GM23338 (cell line): ENCODE results near the gene SLC6A11. TPM values are rescaled to one million over a fixed set of nuclear protein-coding genes. Genes with fewer than 3 reads are reported as not detected.

Experiments
- ATAC-seq: fragments of 200-7000 bp; cut with Tn5 transposase; 3 replicates; pipeline ENCODE4 v1.9.1; 2020
- DNase-seq: peaks from one replicate; pipeline ENCODE4 v3.0.0-alpha.2; 2015; ENCODE audit warnings: low spot score
- H2AFZ ChIP-seq: fragments of 200-600 bp; sonication (generic); 2 replicates; pipeline ENCODE4 v1.8.0; 2016; ENCODE audit warnings: antibody characterized with exemption, mild to moderate bottlenecking, moderate library complexity
- H3F3A ChIP-seq: fragments of 200-600 bp; sonication (generic); replicated peaks from 2 replicates; pipeline ENCODE4 v1.8.0; 2017; ENCODE audit warnings: antibody characterized with exemption, mixed run types, low read depth
- H3K27ac ChIP-seq: fragments of 200-600 bp; sonication (generic); 2 replicates; pipeline ENCODE4 v1.6.1; 2016; ENCODE audit warnings: low read depth
- H3K27me3 ChIP-seq: fragments of 200-600 bp; sonication (generic); 2 replicates; pipeline ENCODE4 v1.8.0; 2016; ENCODE audit warnings: mild to moderate bottlenecking, mixed run types, moderate library complexity; ENCODE audit not compliant: insufficient read depth
- H3K36me3 ChIP-seq: fragments of 200-600 bp; sonication (generic); 2 replicates; pipeline ENCODE4 v1.8.0; 2016; ENCODE audit warnings: mild to moderate bottlenecking; ENCODE audit not compliant: insufficient read depth
- H3K4me1 ChIP-seq: fragments of 200-600 bp; sonication (generic); 2 replicates; pipeline ENCODE4 v1.8.0; 2016; ENCODE audit warnings: mild to moderate bottlenecking, moderate library complexity; ENCODE audit not compliant: insufficient read depth
- H3K4me2 ChIP-seq: fragments of 200-600 bp; sonication (generic); 2 replicates; pipeline ENCODE4 v1.7.1; 2017; ENCODE audit warnings: mixed run types
- H3K4me3 ChIP-seq: fragments of 200-600 bp; sonication (generic); 2 replicates; pipeline ENCODE4 v1.6.1; 2016; ENCODE audit warnings: mixed run types
- H3K79me2 ChIP-seq: fragments of 200-600 bp; sonication (generic); replicated peaks from 2 replicates; pipeline ENCODE4 v1.8.0; 2017; ENCODE audit warnings: mild to moderate bottlenecking; ENCODE audit not compliant: insufficient read depth
- H3K9me2 ChIP-seq: fragments of 200-600 bp; sonication (generic); 2 replicates; pipeline ENCODE4 v1.8.0; 2017; ENCODE audit not compliant: insufficient read depth
- H4K20me1 ChIP-seq: fragments of 200-600 bp; sonication (generic); replicated peaks from 2 replicates; pipeline ENCODE4 v1.8.0; 2017; ENCODE audit warnings: mild to moderate bottlenecking; ENCODE audit not compliant: insufficient read depth
- H3K27ac Mint-ChIP-seq: 2 replicates; pipeline ENCODE4 v1.8.0; 2020; ENCODE audit warnings: inconsistent platforms, mild to moderate bottlenecking, moderate library complexity, mixed read lengths
- H3K27me3 Mint-ChIP-seq: 3 replicates; pipeline ENCODE4 v1.8.0; 2022; ENCODE audit warnings: low read depth, mild to moderate bottlenecking, moderate library complexity, mixed read lengths, inconsistent platforms; ENCODE audit not compliant: insufficient read depth, poor library complexity
- H3K36me3 Mint-ChIP-seq: 3 replicates; pipeline ENCODE4 v1.8.0; 2021; ENCODE audit warnings: low read depth, mild to moderate bottlenecking, inconsistent platforms, moderate library complexity, mixed read lengths
- H3K4me1 Mint-ChIP-seq: 3 replicates; pipeline ENCODE4 v1.8.0; 2020; ENCODE audit warnings: mild to moderate bottlenecking, inconsistent platforms, mixed read lengths
- H3K4me3 Mint-ChIP-seq: 3 replicates; pipeline ENCODE4 v1.8.0; 2021; ENCODE audit warnings: moderate library complexity, mild to moderate bottlenecking, inconsistent platforms, mixed read lengths
- H3K9me3 Mint-ChIP-seq: 3 replicates; pipeline ENCODE4 v1.8.0; 2020; ENCODE audit warnings: moderate library complexity, mild to moderate bottlenecking, inconsistent platforms, mixed read lengths
- CREB1 ChIP-seq: fragments of 250-450 bp; sonication (Bioruptor Pico); IDR thresholded peaks from 2 replicates; pipeline ENCODE4 v1.5.0; 2020; ENCODE audit warnings: low read depth, mild to moderate bottlenecking, moderate library complexity
- EZH2 ChIP-seq: fragments of 200-600 bp; sonication (generic); IDR thresholded peaks from one replicate; pipeline ENCODE4 v1.8.0; 2017; ENCODE audit warnings: antibody characterized with exemption, mild to moderate bottlenecking, low read depth; ENCODE audit not compliant: unreplicated experiment
- EZH2phosphoT487 ChIP-seq: fragments of 200-600 bp; sonication (generic); IDR thresholded peaks from one replicate; pipeline ENCODE4 v1.8.1; 2018; ENCODE audit warnings: antibody characterized with exemption; ENCODE audit not compliant: unreplicated experiment
- JUNB ChIP-seq: IDR thresholded peaks from one replicate; pipeline ENCODE4 v1.6.1; 2016; ENCODE audit warnings: antibody characterized with exemption; ENCODE audit not compliant: unreplicated experiment
- NANOG ChIP-seq: IDR thresholded peaks from 2 replicates; pipeline ENCODE4 v1.6.1; 2016; ENCODE audit warnings: antibody characterized with exemption, borderline replicate concordance
- POLR2AphosphoS5 ChIP-seq: IDR thresholded peaks from 2 replicates; pipeline ENCODE4 v1.6.1; 2016; ENCODE audit warnings: antibody characterized with exemption, low read depth
- ZNF331 ChIP-seq: fragments of 250-450 bp; sonication (Bioruptor Pico); IDR thresholded peaks from 2 replicates; pipeline ENCODE4 v1.5.0; 2020; ENCODE audit warnings: low read depth, mild to moderate bottlenecking, moderate library complexity
- polyA plus RNA-seq: library from polyadenylated mRNA; unstranded; fragments of >200 nt; fragmentation: Nextera tagmentation; extraction: Ambion mirVana; gene quantifications from 2 replicates; pipeline ENCODE4 v1.2.1, GENCODE V29; 2016
- total RNA-seq: library from RNA; depleted of rRNA; stranded (reverse); fragments of >200 nt; shearing (Covaris generic); gene quantifications from 2 replicates; pipeline ENCODE4 v1.2.3, GENCODE V29; 2014
- TF ChIP-seq, protein P1 (sequence below): IDR thresholded peaks from one replicate; pipeline ENCODE4 v1.6.1; 2018; ENCODE audit warnings: antibody characterized with exemption; ENCODE audit not compliant: unreplicated experiment
- TF ChIP-seq, protein P2 (sequence below): IDR thresholded peaks from 2 replicates; pipeline ENCODE4 v1.6.1; 2016; ENCODE audit warnings: antibody characterized with exemption
- TF ChIP-seq, protein P3 (sequence below): fragments of 250-450 bp; sonication (Bioruptor Pico); IDR thresholded peaks from 2 replicates; pipeline ENCODE4 v1.5.0; 2020; ENCODE audit warnings: mild to moderate bottlenecking, moderate library complexity

The SLC6A11 gene
- total and polyA plus RNA-seq, 2 experiments from 2014 or later, result 0.47 to 1.1 TPM

DNA sequence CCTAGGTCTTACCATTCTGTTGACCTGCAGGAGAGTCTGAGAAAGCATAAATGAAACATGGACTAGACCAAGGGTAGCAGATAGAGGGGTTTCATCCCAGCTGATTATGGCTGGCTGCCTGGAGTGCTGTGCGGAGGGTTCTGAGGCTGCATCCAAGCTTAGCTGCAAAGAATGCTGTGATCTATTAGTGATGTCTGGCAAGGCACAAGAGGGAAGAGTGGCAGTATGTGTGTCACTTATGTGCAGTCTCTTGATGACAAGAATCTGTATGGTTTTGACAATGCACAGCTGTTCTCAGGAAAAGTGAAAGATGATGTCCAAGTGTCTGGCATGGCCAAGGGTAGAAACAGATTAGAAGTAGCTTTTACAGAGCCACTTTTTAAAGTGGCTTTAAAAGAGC lies 54.3 kb downstream of the SLC6A11 start (continued):
- no peak for TF ChIP-seq CREB1
- TF ChIP-seq, protein P1, sequence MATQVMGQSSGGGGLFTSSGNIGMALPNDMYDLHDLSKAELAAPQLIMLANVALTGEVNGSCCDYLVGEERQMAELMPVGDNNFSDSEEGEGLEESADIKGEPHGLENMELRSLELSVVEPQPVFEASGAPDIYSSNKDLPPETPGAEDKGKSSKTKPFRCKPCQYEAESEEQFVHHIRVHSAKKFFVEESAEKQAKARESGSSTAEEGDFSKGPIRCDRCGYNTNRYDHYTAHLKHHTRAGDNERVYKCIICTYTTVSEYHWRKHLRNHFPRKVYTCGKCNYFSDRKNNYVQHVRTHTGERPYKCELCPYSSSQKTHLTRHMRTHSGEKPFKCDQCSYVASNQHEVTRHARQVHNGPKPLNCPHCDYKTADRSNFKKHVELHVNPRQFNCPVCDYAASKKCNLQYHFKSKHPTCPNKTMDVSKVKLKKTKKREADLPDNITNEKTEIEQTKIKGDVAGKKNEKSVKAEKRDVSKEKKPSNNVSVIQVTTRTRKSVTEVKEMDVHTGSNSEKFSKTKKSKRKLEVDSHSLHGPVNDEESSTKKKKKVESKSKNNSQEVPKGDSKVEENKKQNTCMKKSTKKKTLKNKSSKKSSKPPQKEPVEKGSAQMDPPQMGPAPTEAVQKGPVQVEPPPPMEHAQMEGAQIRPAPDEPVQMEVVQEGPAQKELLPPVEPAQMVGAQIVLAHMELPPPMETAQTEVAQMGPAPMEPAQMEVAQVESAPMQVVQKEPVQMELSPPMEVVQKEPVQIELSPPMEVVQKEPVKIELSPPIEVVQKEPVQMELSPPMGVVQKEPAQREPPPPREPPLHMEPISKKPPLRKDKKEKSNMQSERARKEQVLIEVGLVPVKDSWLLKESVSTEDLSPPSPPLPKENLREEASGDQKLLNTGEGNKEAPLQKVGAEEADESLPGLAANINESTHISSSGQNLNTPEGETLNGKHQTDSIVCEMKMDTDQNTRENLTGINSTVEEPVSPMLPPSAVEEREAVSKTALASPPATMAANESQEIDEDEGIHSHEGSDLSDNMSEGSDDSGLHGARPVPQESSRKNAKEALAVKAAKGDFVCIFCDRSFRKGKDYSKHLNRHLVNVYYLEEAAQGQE, result no peak
- TF ChIP-seq ZNF331 (CRISPR knock-in tag), result no peak
- TF ChIP-seq EZH2phosphoT487, result no peak

DNA sequence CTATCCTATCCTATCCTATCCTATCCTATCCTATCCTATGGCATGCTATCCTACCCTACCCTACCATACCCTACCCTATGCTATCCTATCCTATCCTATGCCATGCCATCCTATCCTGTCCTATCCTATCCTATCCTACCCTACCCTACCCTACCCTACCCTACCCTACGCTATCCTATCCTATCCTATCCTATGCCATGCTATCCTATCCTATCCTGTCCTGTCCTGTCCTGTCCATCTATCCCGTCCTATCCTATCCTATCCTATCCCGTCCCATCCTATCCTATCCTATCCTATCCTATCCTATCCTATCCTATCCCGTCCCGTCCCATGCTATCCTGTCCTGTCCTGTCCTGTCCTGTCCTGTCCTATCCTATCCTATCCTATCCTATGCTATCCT lies 57.4 kb downstream of the SLC6A11 start:
- Histone ChIP-seq H3K4me2 (no peak overlapping the region), H3K27ac (no peak overlapping the region), H3K4me1 (no peaks in the 10 kb centered on the region), H3K27me3 (peaks cover 80% of the 10 kb centered on the region), H3F3A (no peaks in the 10 kb centered on the region), H3K9me2 (no peaks in the 10 kb centered on the region), H3K36me3 (no peaks in the 10 kb centered on the region), H3K4me3 (no peak overlapping the region), H4K20me1 (no peaks in the 10 kb centered on the region; the same call in 1 of the 2 replicates), H2AFZ (no peak overlapping the region), H3K79me2 (no peaks in the 10 kb centered on the region)
- no peaks in the 10 kb centered on the region for H3K36me3 Mint-ChIP-seq
- peaks cover 66% of the 10 kb centered on the region for H3K27me3 Mint-ChIP-seq
- no peak overlapping the region for H3K27ac Mint-ChIP-seq
- no peaks in the 10 kb centered on the region for H3K9me3 Mint-ChIP-seq
- peak; percentile 61 for TF ChIP-seq POLR2AphosphoS5
- TF ChIP-seq JUNB, result no peak
- H3K4me3 Mint-ChIP-seq, result no peak overlapping the region
- peak; percentile 48; the same call in 1 of the 3 replicates for ATAC-seq
- no peak for DNase-seq
- H3K4me1 Mint-ChIP-seq, result peaks cover 6% of the 10 kb centered on the region; the same call in 2 of the 3 replicates

DNA sequence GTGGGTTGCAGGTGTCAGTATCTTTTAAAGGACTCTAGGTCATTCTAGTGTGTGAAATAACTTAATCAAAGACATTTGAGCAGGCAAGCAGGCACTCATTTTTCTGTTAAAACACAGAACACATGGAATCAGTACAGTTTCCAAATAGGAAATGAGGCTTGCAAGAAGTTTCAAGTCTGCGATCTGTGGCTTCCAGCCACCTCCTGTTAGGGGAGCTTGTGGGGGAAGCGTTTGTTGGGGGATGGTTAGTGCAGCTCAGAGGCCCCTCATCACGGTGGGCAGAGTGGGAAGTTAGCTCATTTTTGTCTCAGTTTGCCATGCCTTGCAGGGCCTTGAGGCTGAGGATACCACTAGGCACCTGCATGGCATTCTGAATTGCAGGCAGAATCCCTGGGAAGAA lies 59.9 kb downstream of the SLC6A11 start:
- Histone ChIP-seq H3K36me3 (no peaks in the 10 kb centered on the region), H3K27me3 (peaks cover 62% of the 10 kb centered on the region), H4K20me1 (no peaks in the 10 kb centered on the region; the same call in 1 of the 2 replicates), H3F3A (no peaks in the 10 kb centered on the region), H3K4me1 (no peaks in the 10 kb centered on the region), H3K79me2 (no peaks in the 10 kb centered on the region), H3K9me2 (no peaks in the 10 kb centered on the region), H3K4me2 (no peak overlapping the region), H2AFZ (no peak overlapping the region), H3K27ac (no peak overlapping the region), H3K4me3 (no peak overlapping the region)
- ATAC-seq (no peak), DNase-seq (no peak)
- Mint-ChIP-seq H3K27me3 (peaks cover 53% of the 10 kb centered on the region), H3K4me3 (no peak overlapping the region), H3K4me1 (peaks cover 6% of the 10 kb centered on the region; the same call in 2 of the 3 replicates), H3K36me3 (no peaks in the 10 kb centered on the region), H3K9me3 (no peaks in the 10 kb centered on the region), H3K27ac (no peak overlapping the region)
- TF ChIP-seq, protein P2, sequence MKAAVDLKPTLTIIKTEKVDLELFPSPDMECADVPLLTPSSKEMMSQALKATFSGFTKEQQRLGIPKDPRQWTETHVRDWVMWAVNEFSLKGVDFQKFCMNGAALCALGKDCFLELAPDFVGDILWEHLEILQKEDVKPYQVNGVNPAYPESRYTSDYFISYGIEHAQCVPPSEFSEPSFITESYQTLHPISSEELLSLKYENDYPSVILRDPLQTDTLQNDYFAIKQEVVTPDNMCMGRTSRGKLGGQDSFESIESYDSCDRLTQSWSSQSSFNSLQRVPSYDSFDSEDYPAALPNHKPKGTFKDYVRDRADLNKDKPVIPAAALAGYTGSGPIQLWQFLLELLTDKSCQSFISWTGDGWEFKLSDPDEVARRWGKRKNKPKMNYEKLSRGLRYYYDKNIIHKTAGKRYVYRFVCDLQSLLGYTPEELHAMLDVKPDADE, result no peak
- no peak for TF ChIP-seq CREB1
- TF ChIP-seq EZH2, result no peak
- no peak for TF ChIP-seq NANOG
- TF ChIP-seq POLR2AphosphoS5, result no peak
- TF ChIP-seq, protein P3, sequence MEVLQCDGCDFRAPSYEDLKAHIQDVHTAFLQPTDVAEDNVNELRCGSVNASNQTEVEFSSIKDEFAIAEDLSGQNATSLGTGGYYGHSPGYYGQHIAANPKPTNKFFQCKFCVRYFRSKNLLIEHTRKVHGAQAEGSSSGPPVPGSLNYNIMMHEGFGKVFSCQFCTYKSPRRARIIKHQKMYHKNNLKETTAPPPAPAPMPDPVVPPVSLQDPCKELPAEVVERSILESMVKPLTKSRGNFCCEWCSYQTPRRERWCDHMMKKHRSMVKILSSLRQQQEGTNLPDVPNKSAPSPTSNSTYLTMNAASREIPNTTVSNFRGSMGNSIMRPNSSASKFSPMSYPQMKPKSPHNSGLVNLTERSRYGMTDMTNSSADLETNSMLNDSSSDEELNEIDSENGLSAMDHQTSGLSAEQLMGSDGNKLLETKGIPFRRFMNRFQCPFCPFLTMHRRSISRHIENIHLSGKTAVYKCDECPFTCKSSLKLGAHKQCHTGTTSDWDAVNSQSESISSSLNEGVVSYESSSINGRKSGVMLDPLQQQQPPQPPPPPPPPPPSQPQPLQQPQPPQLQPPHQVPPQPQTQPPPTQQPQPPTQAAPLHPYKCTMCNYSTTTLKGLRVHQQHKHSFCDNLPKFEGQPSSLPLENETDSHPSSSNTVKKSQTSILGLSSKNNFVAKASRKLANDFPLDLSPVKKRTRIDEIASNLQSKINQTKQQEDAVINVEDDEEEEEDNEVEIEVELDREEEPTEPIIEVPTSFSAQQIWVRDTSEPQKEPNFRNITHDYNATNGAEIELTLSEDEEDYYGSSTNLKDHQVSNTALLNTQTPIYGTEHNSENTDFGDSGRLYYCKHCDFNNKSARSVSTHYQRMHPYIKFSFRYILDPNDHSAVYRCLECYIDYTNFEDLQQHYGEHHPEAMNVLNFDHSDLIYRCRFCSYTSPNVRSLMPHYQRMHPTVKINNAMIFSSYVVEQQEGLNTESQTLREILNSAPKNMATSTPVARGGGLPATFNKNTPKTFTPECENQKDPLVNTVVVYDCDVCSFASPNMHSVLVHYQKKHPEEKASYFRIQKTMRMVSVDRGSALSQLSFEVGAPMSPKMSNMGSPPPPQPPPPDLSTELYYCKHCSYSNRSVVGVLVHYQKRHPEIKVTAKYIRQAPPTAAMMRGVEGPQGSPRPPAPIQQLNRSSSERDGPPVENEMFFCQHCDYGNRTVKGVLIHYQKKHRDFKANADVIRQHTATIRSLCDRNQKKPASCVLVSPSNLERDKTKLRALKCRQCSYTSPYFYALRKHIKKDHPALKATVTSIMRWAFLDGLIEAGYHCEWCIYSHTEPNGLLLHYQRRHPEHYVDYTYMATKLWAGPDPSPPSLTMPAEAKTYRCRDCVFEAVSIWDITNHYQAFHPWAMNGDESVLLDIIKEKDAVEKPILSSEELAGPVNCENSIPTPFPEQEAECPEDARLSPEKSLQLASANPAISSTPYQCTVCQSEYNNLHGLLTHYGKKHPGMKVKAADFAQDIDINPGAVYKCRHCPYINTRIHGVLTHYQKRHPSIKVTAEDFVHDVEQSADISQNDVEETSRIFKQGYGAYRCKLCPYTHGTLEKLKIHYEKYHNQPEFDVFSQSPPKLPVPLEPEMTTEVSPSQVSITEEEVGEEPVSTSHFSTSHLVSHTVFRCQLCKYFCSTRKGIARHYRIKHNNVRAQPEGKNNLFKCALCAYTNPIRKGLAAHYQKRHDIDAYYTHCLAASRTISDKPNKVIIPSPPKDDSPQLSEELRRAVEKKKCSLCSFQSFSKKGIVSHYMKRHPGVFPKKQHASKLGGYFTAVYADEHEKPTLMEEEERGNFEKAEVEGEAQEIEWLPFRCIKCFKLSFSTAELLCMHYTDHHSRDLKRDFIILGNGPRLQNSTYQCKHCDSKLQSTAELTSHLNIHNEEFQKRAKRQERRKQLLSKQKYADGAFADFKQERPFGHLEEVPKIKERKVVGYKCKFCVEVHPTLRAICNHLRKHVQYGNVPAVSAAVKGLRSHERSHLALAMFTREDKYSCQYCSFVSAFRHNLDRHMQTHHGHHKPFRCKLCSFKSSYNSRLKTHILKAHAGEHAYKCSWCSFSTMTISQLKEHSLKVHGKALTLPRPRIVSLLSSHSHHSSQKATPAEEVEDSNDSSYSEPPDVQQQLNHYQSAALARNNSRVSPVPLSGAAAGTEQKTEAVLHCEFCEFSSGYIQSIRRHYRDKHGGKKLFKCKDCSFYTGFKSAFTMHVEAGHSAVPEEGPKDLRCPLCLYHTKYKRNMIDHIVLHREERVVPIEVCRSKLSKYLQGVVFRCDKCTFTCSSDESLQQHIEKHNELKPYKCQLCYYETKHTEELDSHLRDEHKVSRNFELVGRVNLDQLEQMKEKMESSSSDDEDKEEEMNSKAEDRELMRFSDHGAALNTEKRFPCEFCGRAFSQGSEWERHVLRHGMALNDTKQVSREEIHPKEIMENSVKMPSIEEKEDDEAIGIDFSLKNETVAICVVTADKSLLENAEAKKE (CRISPR knock-in tag), result no peak
